ENCODE data around the gene NAT16. TPM values are rescaled to one million over a fixed set of nuclear protein-coding genes. Genes with fewer than 3 reads are reported as not detected.

Gene NAT16
- total and polyA plus RNA-seq, 2 donors (not counting 1 experiment from before 2014, with no cell fraction given) = not detected

- peak overlapping the region; percentile 95 for H3K27ac Mint-ChIP-seq
These were observed 36.8 kb upstream of the NAT16 start for GRCh38 chr7:101216860-101217387.

More at GRCh38 chr7:101216860-101217387, 36.8 kb upstream of the NAT16 start:
- ATAC-seq (ENCODE audit: low read depth) (peak; percentile 9), DNase-seq (no peak)
- Histone ChIP-seq H3K9me3 (ENCODE audit: control extremely low read depth in 1 of 3, control insufficient read depth in 2 of 3, insufficient read depth in 1 of 3, low read length in 2 of 3) (no peaks in the 10 kb centered on the region), H3K79me2 (ENCODE audit: control insufficient read depth, insufficient read depth, low read length) (peaks cover 43% of the 10 kb centered on the region), H4K20me1 (ENCODE audit: control insufficient read depth, insufficient read depth, low read length, poor library complexity, severe bottlenecking) (peaks cover 19% of the 10 kb centered on the region), H3K4me2 (replicated peaks; ENCODE audit: low read depth, low read length, poor library complexity, severe bottlenecking) (peak overlapping the region; percentile 97), H3K9ac (ENCODE audit: low read length) (peak overlapping the region; percentile 91), H2AFZ (ENCODE audit: insufficient read depth, low read depth, low read length, poor library complexity, severe bottlenecking) (peak overlapping the region; percentile 95), H3K36me3 (replicated peaks in 1 of 2; ENCODE audit: control extremely low read depth in 1 of 2, control insufficient read depth in 1 of 2, extremely low read depth in 1 of 2, insufficient read depth in 2 of 2, low read length in 1 of 2) (peaks cover 0 to 7% of the 10 kb centered on the region in 2 experiments), H3K27ac (ENCODE audit: low read length in 2 of 2) (peak overlapping the region in 1 of 2 donors; percentile 75), H3K4me3 (ENCODE audit: control extremely low read depth in 1 of 5, extremely low read depth in 1 of 5, insufficient read depth in 1 of 5, low read depth in 2 of 5, low read length in 4 of 5) (peak overlapping the region; percentile 18 to 99 (median 90)), H3K4me1 (ENCODE audit: control insufficient read depth in 2 of 2, insufficient read depth in 2 of 2, low read length in 2 of 2) (peaks cover 18 to 21% of the 10 kb centered on the region in 2 donors), H3K27me3 (replicated peaks in 1 of 4; ENCODE audit: control extremely low read depth in 1 of 4, control insufficient read depth in 3 of 4, insufficient read depth in 4 of 4, low read length in 3 of 4) (no peaks in the 10 kb centered on the region)
- no peak for TF ChIP-seq EZH2 (IDR thresholded peaks at IDR 0.05; ENCODE audit: borderline replicate concordance, insufficient read depth, low read depth, low read length, poor library complexity, severe bottlenecking)
- TF ChIP-seq CTCF (IDR thresholded peaks at IDR 0.05) = peak; percentile 16
- POLR2A ChIA-PET = interaction anchor here (0.7 to 2.0 kb wide), 3 partner anchors 27 to 936 kb away, joined by 3 to 15 read pairs (median 4); partner anchors contain the start of gene FIS1
- CTCF ChIA-PET = interaction anchor here (1.0 to 4.2 kb wide), 9 partner anchors 17 to 76 kb away, joined by 3 to 38 read pairs (median 4); partner anchors contain the start of genes FIS1 and MOGAT3
- WGBS (ENCODE audit: insufficient coverage) = 1% methylated on average over 34 of the region's 34 CpGs
- peaks cover 25% of the 10 kb centered on the region for H3K4me1 Mint-ChIP-seq
- peak overlapping the region; percentile 97 for H3K4me3 Mint-ChIP-seq
- H3K9me3 Mint-ChIP-seq (ENCODE audit: insufficient read depth) = no peaks in the 10 kb centered on the region
- intact Hi-C loops (cut with micrococcal nuclease) = no loop called here
- H3K27me3 Mint-ChIP-seq = no peaks in the 10 kb centered on the region

All from B cell (primary cell).